ENCODE measurements around the gene ZBTB2. TPM values are rescaled to one million over a fixed set of nuclear protein-coding genes. Genes with fewer than 3 reads are reported as not detected.

The ZBTB2 gene
- total RNA-seq, 3 donors from 2014 or later (not counting 1 experiment from before 2014, with no cell fraction given) = 27.4 to 36.9 (median 29.9) TPM

DNA sequence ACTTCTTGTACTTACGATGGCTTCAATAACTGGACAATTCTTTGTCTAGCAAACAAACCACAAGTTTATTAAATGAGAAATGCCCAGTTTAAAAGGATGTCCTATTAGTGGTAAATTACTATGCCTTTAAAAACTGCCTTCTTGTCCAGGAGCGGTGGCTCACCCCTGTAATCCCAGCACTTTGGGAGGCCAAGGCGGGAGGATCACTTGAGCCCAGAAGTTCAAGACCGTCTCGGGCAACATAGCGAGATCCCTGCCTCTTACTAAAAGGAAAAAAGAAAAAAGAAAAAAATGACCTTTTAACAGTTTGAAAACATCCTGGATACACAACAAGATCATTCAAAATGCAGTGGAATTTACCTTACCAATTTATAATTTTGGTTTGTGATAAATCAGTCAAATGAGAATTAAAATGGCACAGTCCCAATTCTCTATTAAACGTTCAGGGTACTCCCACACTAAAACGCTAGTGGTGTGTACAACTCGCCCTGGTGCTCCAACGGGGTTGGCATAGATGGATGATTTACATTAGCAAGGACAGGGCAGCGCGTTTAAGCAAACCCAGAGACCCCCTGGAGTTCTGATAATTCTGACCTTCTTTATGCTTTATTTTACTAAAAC lies 2.3 kb downstream of the ZBTB2 start:
- peaks cover 30% of the 10 kb centered on the region for H3K4me1 ChIP-seq (ENCODE audit: control insufficient read depth, insufficient read depth, low read length)
- Mint-ChIP-seq H3K27ac (peak overlapping the region; percentile 95 to 99), H3K36me3 (no peaks in the 10 kb centered on the region), H3K27me3 (ENCODE audit: low read depth in 2 of 2) (no peaks in the 10 kb centered on the region), H3K4me1 (peaks cover 54 to 57% of the 10 kb centered on the region in 2 donors), H3K4me3 (peak overlapping the region; percentile 95), H3K9me3 (no peaks in the 10 kb centered on the region)
- H3K27ac ChIP-seq (ENCODE audit: low read length) = peak overlapping the region; percentile 92
- peak in 1 of 2 donors; percentile 57 for DNase-seq
- H3K4me3 ChIP-seq (ENCODE audit: low read length) = peak overlapping the region; percentile 79
- no peak for TF ChIP-seq CTCF (IDR thresholded peaks at IDR 0.05)
- H3K9me3 ChIP-seq (ENCODE audit: control insufficient read depth, insufficient read depth, low read length) = no peaks in the 10 kb centered on the region
- ATAC-seq = no peak
- peaks cover 3% of the 10 kb centered on the region for H3K36me3 ChIP-seq (ENCODE audit: control insufficient read depth, insufficient read depth, low read length)
- no peaks in the 10 kb centered on the region for H3K27me3 ChIP-seq (ENCODE audit: control insufficient read depth, insufficient read depth, low read length)
- intact Hi-C loops (cut with micrococcal nuclease) = loop anchor here (1.0 to 10.0 kb wide), 2 partner anchors 9 to 1596 kb away; partner anchors contain the start of gene FBXO5
- WGBS (ENCODE audit: insufficient coverage) = 36% methylated on average over 9 of the region's 12 CpGs

- peak overlapping the region; percentile 92 for H3K27ac ChIP-seq (ENCODE audit: low read length)
- no peaks in the 10 kb centered on the region for H3K9me3 ChIP-seq (ENCODE audit: control insufficient read depth, insufficient read depth, low read length)
- DNase-seq (no peak), ATAC-seq (no peak)
- no peaks in the 10 kb centered on the region for H3K9me3 Mint-ChIP-seq
- no peak overlapping the region for H3K4me3 ChIP-seq (ENCODE audit: low read length)
- peak overlapping the region; percentile 6 for H3K4me3 Mint-ChIP-seq
- H3K36me3 ChIP-seq (ENCODE audit: control insufficient read depth, insufficient read depth, low read length) = peaks cover 5% of the 10 kb centered on the region
- no peaks in the 10 kb centered on the region for H3K27me3 Mint-ChIP-seq (ENCODE audit: low read depth in 2 of 2)
- WGBS (ENCODE audit: insufficient coverage) = 60% methylated on average over 1 of the region's 2 CpGs
- H3K4me1 Mint-ChIP-seq = peaks cover 50 to 55% of the 10 kb centered on the region in 2 donors
- intact Hi-C loops (cut with micrococcal nuclease) = loop anchor here (10.0 kb wide), 1 partner anchor 1597 kb away; the partner anchor contains the start of gene FBXO5
- H3K4me1 ChIP-seq (ENCODE audit: control insufficient read depth, insufficient read depth, low read length) = peaks cover 22% of the 10 kb centered on the region
- H3K36me3 Mint-ChIP-seq = no peaks in the 10 kb centered on the region
- TF ChIP-seq CTCF (IDR thresholded peaks at IDR 0.05) = no peak
- no peaks in the 10 kb centered on the region for H3K27me3 ChIP-seq (ENCODE audit: control insufficient read depth, insufficient read depth, low read length)
- H3K27ac Mint-ChIP-seq = peak overlapping the region; percentile 95 to 99
Observed at GRCh38 chr6:151388236-151388635, 3.1 kb downstream of the ZBTB2 start.

GRCh38 chr6:151387175-151387970 lies 4.0 kb downstream of the ZBTB2 start:
- Mint-ChIP-seq H3K4me3 (no peak overlapping the region), H3K27ac (peak overlapping the region; percentile 56 to 95), H3K36me3 (no peaks in the 10 kb centered on the region), H3K4me1 (peaks cover 42 to 47% of the 10 kb centered on the region in 2 donors), H3K27me3 (ENCODE audit: low read depth in 2 of 2) (no peaks in the 10 kb centered on the region), H3K9me3 (no peaks in the 10 kb centered on the region)
- Histone ChIP-seq H3K36me3 (ENCODE audit: control insufficient read depth, insufficient read depth, low read length) (peaks cover 5% of the 10 kb centered on the region), H3K4me3 (ENCODE audit: low read length) (no peak overlapping the region), H3K9me3 (ENCODE audit: control insufficient read depth, insufficient read depth, low read length) (no peaks in the 10 kb centered on the region), H3K27ac (ENCODE audit: low read length) (peak overlapping the region; percentile 92), H3K4me1 (ENCODE audit: control insufficient read depth, insufficient read depth, low read length) (peaks cover 16% of the 10 kb centered on the region), H3K27me3 (ENCODE audit: control insufficient read depth, insufficient read depth, low read length) (no peaks in the 10 kb centered on the region)
- DNase-seq (no peak), ATAC-seq (no peak)
- intact Hi-C loops (cut with micrococcal nuclease) = loop anchor here (10.0 kb wide), 1 partner anchor 1597 kb away; the partner anchor contains the start of gene FBXO5
- TF ChIP-seq CTCF (IDR thresholded peaks at IDR 0.05) = no peak
- WGBS (ENCODE audit: insufficient coverage) = 83% methylated on average over 9 of the region's 11 CpGs
